ENCODE results near the gene LRP2.
A peak's percentile ranks its signal among the peaks of the same experiment; 100 is the strongest.
"Not testable (repeated sequence)": the region's sequence is repeated elsewhere in the genome, so short reads cannot be mapped to it uniquely, and the experiment has no call there.

Gene LRP2

GRCh38 chr2:169362118-169362893 is at the start of gene LRP2:
Gene LRP2, minus strand, starts transcription at chr2:169362534. Its CDS starts 135 bp downstream, at chr2:169362399.
- H3K27me3 ChIP-seq (ENCODE audit: insufficient read depth, low read length): peaks cover 88% of the 10 kb centered on the region
- peak within 1 kb of the TSS; percentile 40 for H2AFZ ChIP-seq (ENCODE audit: low read length, unreplicated experiment)
- H3K36me3 ChIP-seq (ENCODE audit: insufficient read depth, low read length): no peaks in the 10 kb centered on the region
- H3K27ac ChIP-seq (ENCODE audit: low read depth, low read length): no peak within 1 kb of the TSS
- peak within 1 kb of the TSS; percentile 68 for H3K4me3 ChIP-seq (ENCODE audit: low read depth, low read length)
- peaks cover 14% of the 10 kb centered on the region for H3K4me1 ChIP-seq (ENCODE audit: control insufficient read depth, insufficient read depth, low read length, unreplicated experiment)
- no peaks in the 10 kb centered on the region for H3K79me2 ChIP-seq (ENCODE audit: control insufficient read depth, insufficient read depth, low read length, unreplicated experiment)

DNA sequence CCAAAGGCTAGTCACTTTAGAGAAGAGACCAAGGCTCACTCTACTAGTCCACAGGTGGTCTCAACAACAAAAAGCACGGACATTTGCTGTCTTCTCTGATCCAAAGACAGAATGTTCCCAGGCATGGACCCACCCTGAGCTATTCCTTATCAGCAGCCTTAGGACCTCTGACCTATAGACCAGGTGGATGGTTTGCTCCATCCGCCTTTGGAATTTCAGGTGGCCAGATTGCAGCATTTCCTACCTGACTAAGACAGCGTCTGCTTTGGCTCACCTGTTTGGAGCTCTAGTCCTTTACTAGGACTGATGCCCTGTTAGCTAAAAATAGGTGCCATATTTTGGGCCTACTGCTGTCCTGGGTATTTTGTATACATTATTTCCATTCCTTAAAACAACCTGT is 44.6 kb upstream of the LRP2 start:
- Histone ChIP-seq H2AFZ (ENCODE audit: low read length, unreplicated experiment) (no peak overlapping the region), H3K27me3 (ENCODE audit: insufficient read depth, low read length) (peaks cover 48% of the 10 kb centered on the region), H3K27ac (ENCODE audit: low read depth, low read length) (no peak overlapping the region), H3K4me3 (ENCODE audit: low read depth, low read length) (no peak overlapping the region), H3K4me1 (ENCODE audit: control insufficient read depth, insufficient read depth, low read length, unreplicated experiment) (no peaks in the 10 kb centered on the region), H3K36me3 (ENCODE audit: insufficient read depth, low read length) (no peaks in the 10 kb centered on the region), H3K79me2 (ENCODE audit: control insufficient read depth, insufficient read depth, low read length, unreplicated experiment) (no peaks in the 10 kb centered on the region)

DNA sequence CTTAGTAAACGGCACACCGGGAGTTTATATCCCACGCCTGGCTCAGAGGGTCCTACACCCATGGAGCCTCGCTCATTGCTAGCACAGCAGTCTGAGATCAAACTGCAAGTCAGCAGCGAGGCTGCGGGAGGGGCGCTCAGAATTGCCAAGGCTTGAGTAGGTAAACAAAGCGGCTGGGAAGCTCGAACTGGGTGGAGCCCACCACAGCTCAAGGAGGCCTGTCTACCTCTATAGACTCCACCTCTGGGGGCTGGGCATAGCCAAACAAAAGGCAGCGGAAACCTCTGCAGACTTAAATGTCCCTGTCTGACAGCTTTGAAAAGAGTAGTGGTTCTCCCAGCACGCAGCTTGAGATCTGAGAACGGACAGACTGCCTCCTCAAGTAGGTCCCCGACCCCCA is 37.2 kb upstream of the LRP2 start:
- not testable (repeated sequence) for H3K27ac ChIP-seq (ENCODE audit: low read depth, low read length); H2AFZ ChIP-seq (ENCODE audit: low read length, unreplicated experiment); H3K4me1 ChIP-seq (ENCODE audit: control insufficient read depth, insufficient read depth, low read length, unreplicated experiment); H3K4me3 ChIP-seq (ENCODE audit: low read depth, low read length); H3K36me3 ChIP-seq (ENCODE audit: insufficient read depth, low read length); H3K79me2 ChIP-seq (ENCODE audit: control insufficient read depth, insufficient read depth, low read length, unreplicated experiment)
- H3K27me3 ChIP-seq (ENCODE audit: insufficient read depth, low read length): peaks cover 31% of the 10 kb centered on the region

DNA sequence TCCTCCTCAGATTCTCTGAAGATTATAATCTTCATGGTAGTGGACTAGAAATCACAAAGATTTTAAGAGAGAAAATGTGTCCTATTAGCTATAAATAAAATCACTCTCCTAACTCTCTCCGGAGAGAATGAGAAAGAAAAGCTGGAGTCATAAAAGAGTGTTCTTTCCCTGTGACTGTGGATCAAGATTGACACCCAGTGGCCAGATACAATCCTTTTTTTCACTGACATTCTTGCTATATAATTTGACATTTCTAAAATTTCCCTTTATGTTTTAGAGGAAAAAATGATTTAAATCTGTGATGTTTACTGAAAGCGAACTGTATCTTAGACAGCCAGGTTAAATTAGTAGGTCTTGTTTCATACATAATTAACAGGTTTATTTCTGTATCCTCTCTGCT is 35.4 kb upstream of the LRP2 start:
- H2AFZ ChIP-seq (ENCODE audit: low read length, unreplicated experiment): no peak overlapping the region
- H3K27me3 ChIP-seq (ENCODE audit: insufficient read depth, low read length): peaks cover 47% of the 10 kb centered on the region
- no peak overlapping the region for H3K4me3 ChIP-seq (ENCODE audit: low read depth, low read length)
- no peaks in the 10 kb centered on the region for H3K36me3 ChIP-seq (ENCODE audit: insufficient read depth, low read length)
- H3K4me1 ChIP-seq (ENCODE audit: control insufficient read depth, insufficient read depth, low read length, unreplicated experiment): no peaks in the 10 kb centered on the region
- no peak overlapping the region for H3K27ac ChIP-seq (ENCODE audit: low read depth, low read length)
- no peaks in the 10 kb centered on the region for H3K79me2 ChIP-seq (ENCODE audit: control insufficient read depth, insufficient read depth, low read length, unreplicated experiment)

- no peak overlapping the region for H3K4me3 ChIP-seq (ENCODE audit: low read depth, low read length)
- H3K36me3 ChIP-seq (ENCODE audit: insufficient read depth, low read length): no peaks in the 10 kb centered on the region
- H3K27me3 ChIP-seq (ENCODE audit: insufficient read depth, low read length): peaks cover 64% of the 10 kb centered on the region
- no peak overlapping the region for H3K27ac ChIP-seq (ENCODE audit: low read depth, low read length)
- no peaks in the 10 kb centered on the region for H3K4me1 ChIP-seq (ENCODE audit: control insufficient read depth, insufficient read depth, low read length, unreplicated experiment)
- H2AFZ ChIP-seq (ENCODE audit: low read length, unreplicated experiment): no peak overlapping the region
- H3K79me2 ChIP-seq (ENCODE audit: control insufficient read depth, insufficient read depth, low read length, unreplicated experiment): no peaks in the 10 kb centered on the region
Measured at GRCh38 chr2:169395821-169396374, 33.6 kb upstream of the LRP2 start.

DNA sequence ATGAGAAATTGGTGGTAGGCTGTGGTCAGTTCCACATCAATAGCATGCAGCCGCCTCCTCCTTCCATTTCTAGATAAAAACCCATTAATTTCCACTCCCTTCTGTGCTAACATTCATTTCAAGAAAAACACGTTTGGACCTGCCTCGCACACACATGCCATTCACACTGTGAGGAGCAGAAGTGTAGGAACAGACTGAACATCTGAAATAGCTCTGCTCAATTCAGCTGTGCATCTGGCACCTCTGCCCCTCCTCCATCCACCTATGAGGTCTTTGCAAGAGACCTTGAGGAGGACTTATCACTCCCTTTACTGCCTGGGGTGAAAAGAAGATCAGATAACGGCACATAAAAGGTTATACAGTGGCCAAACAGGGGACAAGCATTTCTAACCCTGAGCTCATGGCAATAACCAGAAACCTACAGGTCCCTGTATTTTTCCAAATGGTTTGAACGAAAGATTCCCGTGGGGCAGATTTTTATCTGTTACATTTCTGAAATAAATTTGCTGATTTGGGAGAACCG is 30.8 kb upstream of the LRP2 start:
- Histone ChIP-seq H3K27ac (ENCODE audit: low read depth, low read length) (no peak overlapping the region), H3K36me3 (ENCODE audit: insufficient read depth, low read length) (no peaks in the 10 kb centered on the region), H3K4me3 (ENCODE audit: low read depth, low read length) (no peak overlapping the region), H3K79me2 (ENCODE audit: control insufficient read depth, insufficient read depth, low read length, unreplicated experiment) (no peaks in the 10 kb centered on the region), H3K4me1 (ENCODE audit: control insufficient read depth, insufficient read depth, low read length, unreplicated experiment) (no peaks in the 10 kb centered on the region), H3K27me3 (ENCODE audit: insufficient read depth, low read length) (peaks cover 86% of the 10 kb centered on the region), H2AFZ (ENCODE audit: low read length, unreplicated experiment) (no peak overlapping the region)

DNA sequence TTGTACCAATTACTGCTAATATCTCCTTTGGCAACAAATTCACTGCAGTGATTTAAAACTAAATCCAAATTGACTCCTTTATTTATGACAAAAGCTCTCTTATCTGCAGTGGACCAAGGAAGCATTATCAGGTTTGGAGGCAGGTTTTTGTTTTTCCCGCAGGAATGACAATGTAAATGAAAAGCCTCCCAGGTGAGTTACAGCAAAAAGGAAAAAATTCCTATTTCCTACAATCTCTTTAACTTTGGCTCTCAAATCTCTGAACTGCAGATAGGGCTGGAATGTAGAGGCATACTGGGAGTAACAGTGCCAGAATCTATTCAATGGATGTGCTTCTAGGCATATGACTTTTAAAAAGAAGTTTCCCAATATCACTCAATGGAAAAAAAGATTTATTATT is 28.9 kb upstream of the LRP2 start:
- H3K27me3 ChIP-seq (ENCODE audit: insufficient read depth, low read length): peaks cover 97% of the 10 kb centered on the region
- H3K79me2 ChIP-seq (ENCODE audit: control insufficient read depth, insufficient read depth, low read length, unreplicated experiment): no peaks in the 10 kb centered on the region
- H3K27ac ChIP-seq (ENCODE audit: low read depth, low read length): no peak overlapping the region
- no peaks in the 10 kb centered on the region for H3K4me1 ChIP-seq (ENCODE audit: control insufficient read depth, insufficient read depth, low read length, unreplicated experiment)
- no peaks in the 10 kb centered on the region for H3K36me3 ChIP-seq (ENCODE audit: insufficient read depth, low read length)
- H2AFZ ChIP-seq (ENCODE audit: low read length, unreplicated experiment): no peak overlapping the region
- H3K4me3 ChIP-seq (ENCODE audit: low read depth, low read length): no peak overlapping the region

DNA sequence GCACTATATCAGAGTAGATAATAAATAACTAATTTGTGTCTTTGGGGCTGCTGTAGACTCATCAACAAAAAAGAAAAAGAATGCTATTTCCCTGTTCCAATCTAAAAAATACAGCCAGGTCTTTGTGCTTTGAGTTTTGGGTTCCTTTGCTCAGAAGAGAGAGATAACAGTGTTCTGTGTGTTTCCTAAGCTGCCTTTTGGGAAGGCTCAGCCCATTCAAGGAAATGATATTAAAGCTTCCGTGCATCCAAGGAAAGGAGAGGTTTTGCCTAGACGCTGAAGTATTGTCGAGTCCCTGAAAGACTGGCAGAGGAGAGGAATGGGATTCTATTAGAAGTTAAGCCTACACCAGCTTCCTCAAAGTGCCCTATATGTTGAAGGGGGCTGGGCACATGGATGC is 25.8 kb upstream of the LRP2 start:
- H3K36me3 ChIP-seq (ENCODE audit: insufficient read depth, low read length): no peaks in the 10 kb centered on the region
- H3K27me3 ChIP-seq (ENCODE audit: insufficient read depth, low read length): peaks cover 97% of the 10 kb centered on the region
- H3K4me1 ChIP-seq (ENCODE audit: control insufficient read depth, insufficient read depth, low read length, unreplicated experiment): no peaks in the 10 kb centered on the region

DNA sequence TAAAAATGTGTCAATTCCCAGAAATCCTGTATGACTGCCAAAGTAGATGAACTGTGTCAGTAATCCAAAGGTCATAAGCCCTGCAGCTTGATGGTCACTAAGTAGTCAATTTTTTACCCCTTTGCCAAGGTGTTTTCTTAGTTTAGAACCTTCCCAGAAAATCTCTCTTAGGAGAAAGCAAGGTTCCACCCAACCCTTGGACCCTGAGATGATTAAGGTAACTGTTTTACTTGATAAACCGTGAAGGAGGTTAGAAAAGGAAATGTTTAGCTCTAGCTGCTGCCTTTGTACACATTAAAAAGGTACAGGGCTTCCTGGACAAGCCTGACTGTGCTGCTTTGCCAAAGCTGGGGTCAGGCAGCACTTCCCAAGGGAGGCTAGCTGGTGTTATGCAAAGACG is 24.4 kb upstream of the LRP2 start:
- Histone ChIP-seq H2AFZ (ENCODE audit: low read length, unreplicated experiment) (no peak overlapping the region), H3K27ac (ENCODE audit: low read depth, low read length) (no peak overlapping the region), H3K36me3 (ENCODE audit: insufficient read depth, low read length) (no peaks in the 10 kb centered on the region)

More for the DNA sequence above, 25.8 kb upstream of the LRP2 start:
- Histone ChIP-seq H2AFZ (ENCODE audit: low read length, unreplicated experiment) (no peak overlapping the region), H3K4me3 (ENCODE audit: low read depth, low read length) (no peak overlapping the region), H3K27ac (ENCODE audit: low read depth, low read length) (no peak overlapping the region), H3K79me2 (ENCODE audit: control insufficient read depth, insufficient read depth, low read length, unreplicated experiment) (no peaks in the 10 kb centered on the region)

GRCh38 chr2:169384816-169385215 is 22.5 kb upstream of the LRP2 start:
- Histone ChIP-seq H2AFZ (ENCODE audit: low read length, unreplicated experiment) (no peak overlapping the region), H3K36me3 (ENCODE audit: insufficient read depth, low read length) (no peaks in the 10 kb centered on the region), H3K4me3 (ENCODE audit: low read depth, low read length) (no peak overlapping the region), H3K27ac (ENCODE audit: low read depth, low read length) (no peak overlapping the region), H3K79me2 (ENCODE audit: control insufficient read depth, insufficient read depth, low read length, unreplicated experiment) (no peaks in the 10 kb centered on the region), H3K4me1 (ENCODE audit: control insufficient read depth, insufficient read depth, low read length, unreplicated experiment) (no peaks in the 10 kb centered on the region), H3K27me3 (ENCODE audit: insufficient read depth, low read length) (peaks cover 86% of the 10 kb centered on the region)

More for the DNA sequence above, 24.4 kb upstream of the LRP2 start:
- H3K79me2 ChIP-seq (ENCODE audit: control insufficient read depth, insufficient read depth, low read length, unreplicated experiment): no peaks in the 10 kb centered on the region
- H3K27me3 ChIP-seq (ENCODE audit: insufficient read depth, low read length): peaks cover 91% of the 10 kb centered on the region
- H3K4me1 ChIP-seq (ENCODE audit: control insufficient read depth, insufficient read depth, low read length, unreplicated experiment): no peaks in the 10 kb centered on the region
- no peak overlapping the region for H3K4me3 ChIP-seq (ENCODE audit: low read depth, low read length)

- Histone ChIP-seq H3K27ac (ENCODE audit: low read depth, low read length) (no peak overlapping the region), H3K4me3 (ENCODE audit: low read depth, low read length) (no peak overlapping the region), H3K27me3 (ENCODE audit: insufficient read depth, low read length) (peaks cover 70% of the 10 kb centered on the region), H3K79me2 (ENCODE audit: control insufficient read depth, insufficient read depth, low read length, unreplicated experiment) (no peaks in the 10 kb centered on the region), H3K36me3 (ENCODE audit: insufficient read depth, low read length) (no peaks in the 10 kb centered on the region), H2AFZ (ENCODE audit: low read length, unreplicated experiment) (no peak overlapping the region), H3K4me1 (ENCODE audit: control insufficient read depth, insufficient read depth, low read length, unreplicated experiment) (no peaks in the 10 kb centered on the region)
Measured at GRCh38 chr2:169372561-169372960, 10.2 kb upstream of the LRP2 start.
